Activated T-cell treated with anti-CD3 and anti-CD28 coated beads for 1 hour (primary cell): ENCODE results near the gene RALGPS2.
"Not testable (repeated sequence)": the region's sequence is repeated elsewhere in the genome, so short reads cannot be mapped to it uniquely, and the experiment has no call there.

ENCODE experiments used
- DNase-seq: peaks from one replicate; pipeline ENCODE4 v3.0.0-alpha.2; 2020; ENCODE audit warnings: low read depth

RALGPS2 gene

DNA sequence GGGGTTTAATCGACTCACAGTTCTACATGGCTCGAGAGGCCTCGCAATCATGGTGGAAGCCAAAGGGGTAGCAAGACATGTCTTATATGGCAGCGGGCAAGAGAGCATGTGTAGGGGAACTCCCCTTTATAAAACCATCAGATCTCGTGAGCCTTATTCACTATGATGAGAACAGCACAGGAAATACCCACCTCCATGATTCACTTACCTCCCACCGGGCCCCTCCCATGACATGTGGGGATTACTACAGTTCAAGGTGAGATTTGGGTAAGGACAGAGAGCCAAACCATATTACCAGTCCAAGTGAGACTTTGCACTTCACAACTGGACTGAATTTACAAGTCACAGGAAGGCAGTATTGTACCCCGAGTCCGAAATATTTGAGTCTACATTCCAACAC is 219.7 kb downstream of the RALGPS2 start:
- no peak for DNase-seq

DNA sequence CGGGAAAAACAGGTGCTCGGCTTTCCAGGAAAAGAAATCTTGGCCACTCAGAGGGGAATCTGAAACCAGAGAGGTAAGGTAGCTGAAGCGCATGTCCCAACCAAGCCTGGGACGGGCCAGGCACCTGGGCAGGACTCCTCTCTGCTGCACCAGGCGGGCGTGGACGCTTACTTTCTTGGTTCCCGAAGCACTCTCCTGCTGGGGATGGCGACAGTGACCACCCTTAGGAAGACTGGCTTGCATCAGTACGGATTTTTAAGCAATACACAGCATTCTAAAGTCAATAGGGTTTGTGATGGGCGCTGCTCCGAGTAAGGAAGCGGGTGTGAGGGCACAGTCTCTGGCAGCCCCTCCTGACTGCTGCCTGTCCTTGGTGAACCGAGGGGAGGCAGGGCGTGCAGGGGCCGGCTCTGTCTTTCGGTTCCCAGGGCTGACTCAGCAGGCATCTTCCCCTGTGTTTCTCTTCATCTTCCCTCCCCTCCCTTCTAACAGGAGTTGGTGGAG is 220.8 kb downstream of the RALGPS2 start:
- DNase-seq = no peak

DNA sequence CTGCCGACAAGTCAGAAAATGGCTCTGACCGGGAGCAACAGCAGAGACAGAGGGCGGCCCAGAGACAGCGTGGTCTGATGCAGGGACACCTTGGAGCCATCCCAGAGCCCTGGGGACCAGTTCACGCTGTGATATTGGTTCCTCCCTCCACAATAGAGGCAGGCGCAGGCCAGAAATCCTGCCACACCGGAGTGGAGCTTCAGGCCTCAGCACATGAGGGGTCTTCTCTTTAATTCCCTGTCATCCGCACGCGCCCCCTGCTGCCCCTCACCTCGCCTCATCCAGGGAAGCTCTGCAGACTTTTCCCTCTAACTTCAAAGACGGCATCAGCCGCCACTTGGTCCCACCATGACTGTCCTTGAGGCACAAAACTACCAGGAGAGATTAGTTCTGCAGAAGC is 221.4 kb downstream of the RALGPS2 start:
- no peak for DNase-seq

DNA sequence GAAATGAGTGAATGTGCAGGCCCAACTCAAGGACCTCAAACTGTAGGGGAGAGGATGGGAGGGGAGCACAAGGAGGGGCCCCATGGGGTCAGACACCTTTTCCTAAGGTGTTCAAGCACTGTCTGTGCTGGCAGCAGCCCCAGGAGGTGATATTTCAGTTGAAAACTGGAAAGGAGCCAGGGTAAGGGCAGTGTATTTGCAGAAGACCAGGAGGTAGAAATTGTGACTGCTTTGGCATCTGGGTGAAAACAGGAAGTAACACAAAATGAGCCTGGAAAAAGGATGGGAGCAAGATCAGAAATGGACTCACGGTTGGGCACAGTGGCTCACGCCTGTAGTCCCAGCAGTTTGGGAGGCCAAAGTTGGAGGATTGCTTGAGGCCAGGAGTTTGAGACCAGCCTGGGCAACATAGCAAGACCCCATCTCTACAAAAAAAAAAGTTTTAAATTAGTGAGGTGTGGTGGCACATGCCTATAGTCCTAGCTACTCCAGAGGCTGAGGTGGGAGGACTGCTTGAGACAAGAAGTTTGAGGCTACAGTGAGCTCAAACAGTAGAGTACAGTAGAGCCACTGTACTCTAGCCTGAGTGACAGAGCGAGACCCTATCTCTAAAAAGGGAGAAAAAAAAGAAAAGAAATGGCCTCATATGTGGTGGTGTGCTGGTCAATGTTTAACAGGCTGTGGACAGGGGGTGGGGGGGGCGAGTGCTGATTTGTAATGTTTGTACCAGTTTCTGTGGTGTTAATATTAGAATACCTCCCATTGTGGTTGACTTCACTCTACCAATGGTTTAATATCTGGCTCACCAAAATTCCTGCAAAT is 222.0 kb downstream of the RALGPS2 start:
- no peak for DNase-seq

DNA sequence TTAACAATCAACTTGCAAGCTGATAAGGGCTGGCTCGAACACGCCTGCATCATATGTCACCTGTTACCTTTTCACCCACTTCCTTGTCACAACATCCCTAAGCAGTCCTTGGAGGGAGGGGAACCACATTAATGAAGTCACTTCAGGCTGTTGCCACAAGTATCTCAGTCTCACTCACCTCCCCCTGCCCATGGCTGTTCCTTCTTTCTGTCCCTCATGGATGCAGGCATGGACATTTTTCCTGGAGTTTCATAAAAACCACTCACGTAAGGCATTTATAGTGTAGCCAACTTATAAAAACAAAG is 222.6 kb downstream of the RALGPS2 start:
- no peak for DNase-seq

DNA sequence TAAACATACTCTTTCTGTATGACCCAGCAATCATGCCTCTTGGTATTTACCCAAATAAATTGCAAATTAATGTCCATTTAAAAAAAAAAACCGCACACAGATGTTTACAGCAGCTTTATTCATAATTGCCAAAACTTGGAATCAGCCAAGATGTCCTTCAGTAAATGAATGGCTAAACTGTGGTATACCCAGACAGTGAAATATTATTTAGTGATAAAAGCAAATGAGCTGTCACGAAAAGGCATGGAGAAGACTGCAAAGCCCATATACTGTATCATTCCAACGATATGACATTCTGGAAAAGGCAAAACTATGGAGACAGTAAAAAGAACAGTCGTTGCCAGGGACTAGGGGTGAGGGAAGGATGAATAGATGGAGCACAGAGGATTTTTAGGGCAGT is 223.6 kb downstream of the RALGPS2 start:
- no peak for DNase-seq

DNA sequence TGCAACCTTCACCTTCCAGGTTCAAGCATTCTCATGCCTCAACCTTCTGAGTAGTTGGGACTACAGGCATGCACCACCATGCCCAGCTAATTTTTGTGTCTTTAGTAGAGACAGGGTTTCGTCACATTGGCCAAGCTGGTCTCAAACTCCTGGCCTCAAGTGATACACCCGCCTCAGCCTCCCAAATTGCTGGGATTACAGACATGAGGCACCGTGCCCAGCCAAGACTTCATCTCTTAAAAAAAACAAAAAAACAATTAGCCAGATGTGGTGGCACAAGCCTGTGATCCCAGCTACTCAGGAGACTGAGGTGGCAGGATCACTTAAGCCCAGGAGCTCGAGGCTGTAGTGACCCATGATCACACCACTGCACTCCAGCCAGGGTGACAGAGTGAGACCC is 224.8 kb downstream of the RALGPS2 start:
- DNase-seq = not testable (repeated sequence)

DNA sequence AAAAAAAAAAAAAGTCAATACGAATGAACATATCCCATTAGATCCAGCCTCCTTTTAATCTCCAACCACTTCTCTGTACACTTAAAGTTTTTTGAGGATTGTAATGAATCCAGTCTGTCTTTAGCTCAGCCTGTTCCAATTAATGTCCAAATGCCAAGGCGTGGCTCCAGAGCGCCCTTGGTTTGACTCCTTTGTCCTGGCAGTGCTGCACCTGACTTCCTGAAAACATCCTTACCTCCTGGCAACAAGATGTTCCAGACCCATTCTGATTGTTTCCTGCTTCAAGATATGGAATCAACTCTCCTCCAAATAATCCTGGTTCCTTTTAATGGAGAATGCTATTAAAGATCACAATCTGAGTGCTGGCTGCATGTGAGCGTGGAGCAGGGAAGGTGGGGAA is 226.6 kb downstream of the RALGPS2 start:
- DNase-seq = no peak

DNA sequence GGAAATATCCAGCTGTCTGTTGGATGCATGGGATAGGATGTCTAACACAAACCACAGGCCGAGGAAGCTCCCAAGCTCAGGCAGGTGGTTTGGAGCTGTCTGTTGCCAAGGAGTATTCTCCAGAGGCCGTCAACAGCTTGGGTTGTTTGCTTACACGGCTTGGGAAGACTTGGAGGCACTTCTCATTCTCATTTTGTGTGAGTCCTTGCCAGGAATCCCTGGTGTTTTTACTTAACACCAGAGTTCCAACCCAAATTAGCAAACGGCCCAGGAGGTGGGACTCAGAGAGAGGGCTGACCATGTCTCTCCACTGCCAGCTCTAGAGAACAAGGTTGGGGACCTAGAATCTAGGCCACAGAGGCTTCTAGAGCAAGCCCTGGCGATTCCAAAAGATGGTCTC is 228.0 kb downstream of the RALGPS2 start:
- DNase-seq = no peak

DNA sequence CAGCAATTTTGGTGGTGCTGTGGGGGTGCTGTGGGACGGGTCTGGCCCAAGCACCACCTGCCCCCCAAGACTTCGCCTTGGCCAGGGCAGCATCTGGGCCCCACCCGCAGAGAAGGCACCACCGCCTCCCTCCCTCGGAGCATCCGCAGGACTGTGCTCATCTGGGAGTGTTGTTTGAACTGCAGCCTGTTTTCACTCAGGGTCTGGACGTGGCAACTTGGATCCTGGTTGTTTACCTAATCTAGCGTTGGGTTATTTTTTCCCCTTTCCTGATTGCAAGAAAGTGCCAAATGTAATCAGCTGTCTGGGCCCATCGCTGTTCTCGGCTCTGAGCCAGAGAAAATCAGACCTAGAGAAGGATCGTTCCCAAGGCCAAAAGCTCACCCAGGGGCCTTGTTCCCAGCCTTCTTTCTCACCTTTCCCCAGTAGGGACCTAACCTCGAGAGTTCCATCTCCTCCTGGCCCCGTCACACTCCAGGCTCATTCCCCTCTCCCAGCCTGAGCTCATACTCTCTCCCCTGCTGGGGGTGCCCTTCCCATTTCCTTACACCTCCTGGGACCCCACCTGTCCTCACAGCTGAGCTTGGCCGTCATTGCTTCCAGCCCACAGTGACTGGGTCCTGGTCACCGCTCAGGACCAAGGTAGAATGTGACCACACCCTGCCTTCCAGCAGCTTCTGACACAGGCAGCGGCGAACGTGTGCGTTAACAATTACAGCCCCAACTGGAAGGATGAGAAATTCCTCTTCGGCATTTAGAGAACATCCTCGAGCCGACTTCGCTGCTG is 228.7 kb downstream of the RALGPS2 start:
- no peak for DNase-seq

DNA sequence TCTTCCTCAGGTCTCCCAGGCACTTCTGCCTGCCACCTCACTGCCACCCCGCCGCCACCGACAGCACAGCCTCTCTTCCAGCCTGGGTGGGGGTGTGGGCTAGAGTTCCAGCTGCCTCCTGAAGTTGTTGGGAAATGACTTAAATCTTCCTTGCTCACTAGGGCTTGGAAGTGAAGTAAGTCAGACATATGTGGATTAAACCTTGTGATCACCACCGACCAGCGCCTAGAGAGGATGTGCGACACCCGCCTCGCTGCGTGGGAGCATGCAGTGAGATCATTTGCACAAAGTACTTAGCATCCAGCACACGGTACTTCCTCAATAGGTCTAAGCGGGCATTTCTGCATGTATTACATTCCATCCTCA is 229.3 kb downstream of the RALGPS2 start:
- DNase-seq = no peak

DNA sequence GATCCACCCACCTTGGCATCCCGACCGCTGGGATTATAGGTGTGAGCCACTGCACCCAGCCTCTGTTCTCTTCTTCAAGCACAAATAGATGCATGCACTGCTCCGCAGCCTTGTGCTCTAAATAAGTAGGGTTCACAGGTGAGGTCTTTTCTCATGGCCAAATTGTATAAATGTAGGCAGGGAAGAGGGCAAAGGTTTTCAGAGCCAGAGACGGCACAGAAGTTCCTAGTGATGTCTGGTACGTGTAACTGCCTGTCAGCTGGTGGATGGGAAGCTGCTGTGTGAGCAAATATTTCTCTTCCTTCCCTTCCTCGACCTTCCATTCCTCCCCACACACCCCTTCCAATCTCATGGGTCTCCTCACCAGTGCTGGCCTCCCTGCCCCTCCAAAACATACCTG is 229.9 kb downstream of the RALGPS2 start:
- DNase-seq = no peak

DNA sequence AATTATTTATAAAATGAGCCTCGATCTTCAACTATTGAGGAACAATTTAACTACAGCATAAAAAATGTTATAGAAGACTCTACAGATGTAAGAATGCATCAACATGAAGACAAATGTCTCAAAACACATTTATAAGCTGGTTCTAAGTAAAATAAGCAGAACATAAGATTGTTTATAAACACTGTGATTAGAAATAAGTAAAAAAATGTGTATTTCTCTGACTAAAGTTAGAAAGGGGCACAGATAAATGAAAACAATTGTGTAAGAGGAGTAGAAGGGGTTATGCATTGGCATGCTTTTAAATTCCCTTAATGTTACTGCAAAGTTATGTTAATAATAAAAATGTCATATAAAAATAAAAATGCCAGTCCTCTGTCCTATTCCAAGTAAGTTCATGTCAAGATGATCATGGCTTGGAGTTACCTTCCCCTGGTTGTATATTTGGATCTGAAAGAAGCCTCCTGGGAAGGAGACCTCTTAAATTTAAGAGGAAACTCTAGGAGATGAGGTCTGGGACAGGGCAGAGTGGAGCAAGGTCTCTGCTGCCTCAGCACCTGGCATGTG is 230.4 kb downstream of the RALGPS2 start:
- DNase-seq = no peak

DNA sequence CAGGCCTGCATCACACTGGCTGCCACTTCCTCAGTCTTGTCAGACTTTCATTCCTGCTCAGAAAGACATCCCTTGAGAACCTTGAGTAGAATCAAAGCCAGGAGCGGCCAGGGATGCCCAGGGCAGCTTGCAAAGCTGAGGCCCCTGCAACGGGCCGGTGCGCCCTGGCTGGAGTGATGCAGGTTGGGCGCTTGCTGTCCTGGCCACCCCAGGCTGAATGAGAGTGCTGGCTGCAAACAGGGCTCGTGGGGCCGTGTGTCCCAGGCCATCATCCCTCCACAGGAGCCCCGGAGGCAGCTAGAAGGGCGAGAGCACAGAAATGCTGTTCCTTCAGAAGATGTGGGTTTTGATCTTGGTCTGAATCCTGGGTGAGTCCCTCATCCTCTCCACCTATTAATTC is 233.4 kb downstream of the RALGPS2 start:
- DNase-seq = no peak

DNA sequence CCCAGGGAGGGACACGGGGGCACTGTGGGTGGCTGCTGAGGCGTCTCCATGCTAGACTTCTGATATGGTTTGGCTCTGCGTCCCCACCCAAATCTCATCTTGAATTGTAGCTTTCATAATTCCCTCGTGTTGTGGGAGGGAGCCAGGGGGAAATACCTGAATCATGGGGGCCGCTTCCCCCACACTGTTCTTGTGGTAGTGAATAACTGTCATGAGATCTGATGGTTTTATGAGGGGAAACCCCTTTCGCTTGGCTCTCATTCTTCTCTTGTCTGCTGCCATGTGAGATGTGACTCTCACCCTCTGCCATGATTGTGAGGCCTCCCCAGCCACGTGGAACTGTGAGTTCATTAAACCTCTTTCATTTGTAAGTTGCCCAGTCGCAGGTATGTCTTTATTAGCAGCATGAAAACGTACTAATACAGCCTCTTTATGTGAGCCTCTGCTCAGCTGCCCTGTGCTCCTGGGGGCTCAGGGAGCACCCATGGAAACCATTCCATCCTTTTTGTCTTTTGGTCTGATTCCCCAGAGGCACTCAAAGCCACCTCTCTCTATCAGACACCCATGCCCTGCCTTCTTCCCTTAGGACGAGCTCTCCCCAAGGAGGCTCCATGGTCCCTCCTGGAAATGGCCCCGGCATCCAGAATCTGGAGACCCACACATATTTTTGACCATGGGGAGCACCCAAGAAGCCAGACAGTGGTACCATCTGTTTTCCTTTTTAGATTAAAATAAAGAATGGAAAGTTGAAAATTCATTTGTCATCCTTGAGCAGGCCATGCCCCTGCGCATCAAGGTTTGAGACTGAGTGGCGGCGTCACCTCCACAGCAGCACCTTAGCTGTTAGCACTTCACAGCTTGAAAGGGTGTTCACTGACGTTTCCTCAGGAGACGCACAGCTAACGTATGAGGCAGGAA is 234.8 kb downstream of the RALGPS2 start:
- no peak for DNase-seq

DNA sequence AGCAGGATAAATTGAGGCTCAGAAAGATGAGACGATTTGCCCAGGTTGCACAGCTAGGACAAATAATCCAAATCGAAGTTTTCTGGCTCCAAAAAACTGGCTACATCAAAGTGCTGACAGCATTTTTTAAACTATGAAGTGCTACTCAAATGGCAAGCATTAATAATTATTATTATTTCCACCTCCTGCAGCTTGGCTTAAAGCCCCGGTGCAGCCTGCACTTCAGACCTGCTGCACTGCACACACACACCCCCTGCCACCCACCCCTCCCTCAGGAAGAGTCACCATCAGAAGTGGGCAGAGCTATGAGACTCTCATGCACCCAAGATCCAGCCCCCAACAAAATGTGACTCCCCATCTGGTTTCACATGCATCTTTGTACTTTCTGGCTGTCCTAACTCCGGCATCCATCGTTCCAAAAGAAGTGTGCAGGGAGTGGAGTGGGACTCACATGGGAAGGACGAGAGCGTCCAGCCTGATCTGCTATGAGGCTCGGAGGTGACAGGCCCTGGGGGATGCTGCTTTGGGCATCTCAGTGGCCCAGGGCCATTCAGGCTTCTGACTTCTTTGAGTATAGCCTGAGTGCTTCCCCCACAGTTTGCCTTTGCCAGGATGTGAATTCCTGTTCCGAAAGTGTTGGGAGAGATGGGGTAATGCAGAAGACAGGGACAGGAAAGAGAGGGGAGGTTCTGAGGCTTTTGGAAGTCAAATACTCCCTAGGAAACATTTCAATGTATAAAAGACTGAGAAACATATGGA is 235.6 kb downstream of the RALGPS2 start:
- no peak for DNase-seq

DNA sequence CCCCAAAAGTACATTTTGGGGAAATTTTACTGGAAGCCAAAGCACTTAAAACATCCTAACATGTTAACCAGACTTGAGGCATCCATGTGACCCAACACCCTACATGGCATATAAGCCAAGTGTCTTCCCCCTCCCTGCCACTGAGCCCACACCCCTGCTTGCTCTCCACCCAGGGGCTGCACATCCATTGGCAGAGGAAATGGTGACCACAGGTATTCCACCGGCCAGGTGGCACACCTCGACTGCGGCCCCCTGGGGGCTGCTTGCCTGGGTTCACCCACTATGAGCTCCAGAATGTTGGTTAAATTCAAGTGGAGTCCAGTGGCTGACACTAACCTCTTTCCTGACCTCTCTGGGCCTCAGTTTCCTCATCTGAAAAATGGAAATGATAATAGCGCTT is 236.3 kb downstream of the RALGPS2 start:
- DNase-seq = no peak

DNA sequence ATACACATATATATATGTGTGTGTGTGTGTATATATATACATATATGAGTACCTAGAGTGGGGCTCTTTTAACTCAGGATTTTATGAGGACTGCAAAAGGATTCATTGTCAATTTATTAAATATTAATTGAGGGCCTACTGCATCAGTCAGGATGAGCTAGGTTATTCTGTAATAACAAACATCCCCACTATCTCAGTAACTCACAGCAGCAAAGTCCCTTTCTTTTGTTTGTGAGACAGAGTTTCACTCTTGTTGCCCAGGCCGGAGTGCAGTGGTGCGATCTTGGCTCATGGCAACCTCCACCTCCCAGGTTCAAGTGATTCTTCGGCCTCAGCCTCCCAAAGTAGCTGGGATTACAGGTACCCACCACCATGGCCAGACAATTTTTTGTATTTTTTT is 236.8 kb downstream of the RALGPS2 start:
- no peak for DNase-seq

DNA sequence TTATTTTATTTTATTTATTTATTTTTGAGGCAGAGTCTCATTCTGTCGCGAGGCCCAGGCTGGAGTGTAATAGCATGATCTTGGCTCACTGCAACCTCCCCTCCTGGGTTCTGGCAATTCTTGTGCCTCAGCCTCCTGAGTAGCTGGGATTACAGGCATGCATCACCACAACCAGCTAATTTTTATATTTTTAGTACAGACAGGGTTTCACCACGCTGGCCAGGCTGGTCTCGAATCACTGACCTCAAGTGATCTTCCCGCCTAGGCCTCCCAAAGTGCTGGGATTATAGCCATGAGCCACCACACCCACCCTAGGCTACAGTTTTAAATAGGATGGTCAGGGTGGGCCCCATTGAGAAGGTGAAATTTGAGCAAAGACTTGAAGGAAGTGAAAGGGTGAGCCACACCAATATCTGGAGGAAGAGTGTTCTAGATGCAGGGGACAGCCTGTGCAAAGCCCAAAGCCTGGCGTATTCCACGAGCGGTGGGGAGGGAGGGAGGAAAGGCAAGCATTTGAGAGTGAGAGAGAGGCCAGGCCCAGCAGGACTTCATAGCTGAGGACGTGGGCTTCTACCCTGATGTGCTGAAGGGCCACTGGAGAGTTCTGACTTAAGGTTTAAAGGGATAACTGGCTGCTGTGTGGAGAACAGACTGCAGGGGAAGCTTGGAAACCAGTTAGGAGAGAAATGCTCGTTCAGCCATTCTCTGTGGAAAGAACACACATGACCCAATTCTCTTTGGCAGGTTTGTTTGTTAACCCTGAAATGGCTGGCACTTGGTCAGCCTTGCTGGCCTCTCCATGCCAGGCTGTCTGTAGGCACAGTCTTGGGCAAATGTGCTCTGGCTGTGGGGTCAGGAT is 238.0 kb downstream of the RALGPS2 start:
- no peak for DNase-seq
